Endothelial cell (in vitro differentiated cells): ENCODE results near the gene RAB6A. TPM values are rescaled to one million over a fixed set of nuclear protein-coding genes. Genes with fewer than 3 reads are reported as not detected.
A peak's percentile ranks its signal among the peaks of the same experiment; 100 is the strongest.

Experiments
- DNase-seq: peaks from one replicate; pipeline ENCODE4 v3.0.0; 2021; ENCODE audit warnings: low spot score
- H3K27ac Mint-ChIP-seq: one replicate; pipeline ENCODE4 v1.8.0; 2021; ENCODE audit warnings: mixed read lengths, inconsistent platforms; ENCODE audit not compliant: unreplicated experiment
- H3K27me3 Mint-ChIP-seq: one replicate; pipeline ENCODE4 v1.8.0; 2021; ENCODE audit warnings: mild to moderate bottlenecking, moderate library complexity, mixed read lengths, inconsistent platforms; ENCODE audit not compliant: unreplicated experiment
- H3K36me3 Mint-ChIP-seq: one replicate; pipeline ENCODE4 v1.8.0; 2021; ENCODE audit warnings: mild to moderate bottlenecking, low read depth, mixed read lengths, inconsistent platforms; ENCODE audit not compliant: unreplicated experiment
- H3K4me1 Mint-ChIP-seq: one replicate; pipeline ENCODE4 v1.8.0; 2021; ENCODE audit warnings: mild to moderate bottlenecking, mixed read lengths, inconsistent platforms; ENCODE audit not compliant: unreplicated experiment
- H3K4me3 Mint-ChIP-seq: one replicate; pipeline ENCODE4 v1.8.0; 2021; ENCODE audit warnings: mild to moderate bottlenecking, mixed read lengths, inconsistent platforms; ENCODE audit not compliant: unreplicated experiment
- H3K9me3 Mint-ChIP-seq: one replicate; pipeline ENCODE4 v1.8.0; 2021; ENCODE audit warnings: mixed read lengths, inconsistent platforms; ENCODE audit not compliant: unreplicated experiment
- CTCF ChIP-seq: fragments of 200-600 bp; sonication (generic); IDR thresholded peaks from one replicate; pipeline ENCODE4 v1.5.0; 2021; ENCODE audit warnings: antibody characterized with exemption; ENCODE audit not compliant: unreplicated experiment
- total RNA-seq: library from RNA; stranded (reverse); fragmentation: NEBNext Ultra II Directional; extraction: Animal tissue kit (Norgen Biotek cat#: 25700); gene quantifications from one replicate; pipeline ENCODE4 v1.2.1, GENCODE V29; 2021; ENCODE audit not compliant: unreplicated experiment

RAB6A gene
- total RNA-seq, 1 donor from 2014 or later, result 125 TPM

- Mint-ChIP-seq H3K4me3 (peak overlapping the region; percentile 79), H3K27ac (no peak overlapping the region), H3K9me3 (peaks cover 3% of the 10 kb centered on the region), H3K36me3 (peaks cover 7% of the 10 kb centered on the region), H3K27me3 (peaks cover 12% of the 10 kb centered on the region), H3K4me1 (peaks cover 34% of the 10 kb centered on the region)
- no peak for DNase-seq
- no peak for TF ChIP-seq CTCF
Observed at GRCh38 chr11:73648121-73648520, 112.8 kb downstream of the RAB6A start.

- peak overlapping the region; percentile 79 for H3K4me3 Mint-ChIP-seq
- H3K27ac Mint-ChIP-seq, result no peak overlapping the region
- H3K27me3 Mint-ChIP-seq, result peaks cover 9% of the 10 kb centered on the region
- H3K4me1 Mint-ChIP-seq, result peaks cover 30% of the 10 kb centered on the region
- H3K9me3 Mint-ChIP-seq, result peaks cover 3% of the 10 kb centered on the region
- peaks cover 2% of the 10 kb centered on the region for H3K36me3 Mint-ChIP-seq
- peak; percentile 86 for DNase-seq
- no peak for TF ChIP-seq CTCF
Observed at GRCh38 chr11:73647459-73648100, 113.3 kb downstream of the RAB6A start.

GRCh38 chr11:73645972-73646631 is 114.8 kb downstream of the RAB6A start, which contains the start of gene PLEKHB1:
Gene PLEKHB1, plus strand, starts transcription at chr11:73646581. Its CDS starts 28 bp downstream, at chr11:73646609.
- TF ChIP-seq CTCF, result no peak
- H3K4me3 Mint-ChIP-seq, result peak within 1 kb of the TSS; percentile 79
- H3K9me3 Mint-ChIP-seq, result peaks cover 3% of the 10 kb centered on the region
- no peaks in the 10 kb centered on the region for H3K36me3 Mint-ChIP-seq
- peak; percentile 37 for DNase-seq
- H3K27me3 Mint-ChIP-seq, result peaks cover 7% of the 10 kb centered on the region
- peaks cover 22% of the 10 kb centered on the region for H3K4me1 Mint-ChIP-seq
- peak within 1 kb of the TSS; percentile 32 for H3K27ac Mint-ChIP-seq

- H3K27ac Mint-ChIP-seq, result no peak overlapping the region
- no peak for TF ChIP-seq CTCF
- peaks cover 7% of the 10 kb centered on the region for H3K27me3 Mint-ChIP-seq
- peak overlapping the region; percentile 4 for H3K4me3 Mint-ChIP-seq
- H3K4me1 Mint-ChIP-seq, result peaks cover 22% of the 10 kb centered on the region
- peaks cover 3% of the 10 kb centered on the region for H3K9me3 Mint-ChIP-seq
- no peaks in the 10 kb centered on the region for H3K36me3 Mint-ChIP-seq
- no peak for DNase-seq
Observed at GRCh38 chr11:73645121-73645969, 115.5 kb downstream of the RAB6A start.
